Body of pancreas (tissue), 4 donors: Measurements from ENCODE around the gene RASGRF2. TPM values are rescaled to one million over a fixed set of nuclear protein-coding genes. Genes with fewer than 3 reads are reported as not detected.
"Not testable (repeated sequence)": the region's sequence is repeated elsewhere in the genome, so short reads cannot be mapped to it uniquely, and the experiment has no call there.

ENCODE experiments used
- ATAC-seq: fragments of 150-250 bp; one replicate; pipeline ENCODE4 v1.9.1; 2016
- DNase-seq, 4 donors: peaks; one replicate each; pipeline ENCODE4 v3.0.0-alpha.2; 2019
- H3K27ac ChIP-seq, 4 donors: fragments of 200-600 bp; sonication (generic); 1 replicate in 3 of 4; 2 replicates in 1 of 4; pipeline versions ENCODE4 v1.5.1 to v1.6.1; 2016 to 2019; ENCODE audit warnings: mild to moderate bottlenecking in 1 of 4, mixed read lengths in 1 of 4, moderate library complexity in 1 of 4
- H3K27me3 ChIP-seq, 2 donors: fragments of 200-600 bp; sonication (generic); one replicate each; pipeline ENCODE4 v1.6.0; 2016; ENCODE audit warnings: mild to moderate bottlenecking in 1 of 2
- H3K36me3 ChIP-seq, 2 donors: fragments of 200-600 bp; sonication (generic); replicated peaks in 1 of 2; 2 replicates each; pipeline ENCODE4 v1.5.1; 2016; ENCODE audit warnings: low read depth in 2 of 2; ENCODE audit not compliant: insufficient read depth in 1 of 2
- H3K4me1 ChIP-seq: fragments of 200-600 bp; sonication (generic); one replicate; pipeline ENCODE4 v1.6.0; 2016
- H3K4me3 ChIP-seq, 2 donors: fragments of 200-600 bp; sonication (generic); 1 replicate in 1 of 2; 2 replicates in 1 of 2; pipeline ENCODE4 v1.5.1; 2016 to 2019
- H3K9me3 ChIP-seq, 3 donors: fragments of 200-600 bp; sonication (generic); 1 replicate in 2 of 3; 2 replicates in 1 of 3; pipeline ENCODE4 v1.5.1; 2016
- CTCF ChIP-seq, 7 experiments: fragments of 450-650 bp in 4 of 7; fragments of 200-600 bp in 3 of 7; sonication (generic) in 3 of 7; IDR thresholded peaks; one replicate each; pipeline ENCODE4 v1.5.1; 2016 to 2019; ENCODE audit warnings: antibody characterized with exemption in 7 of 7
- POLR2A ChIP-seq, 3 donors: fragments of 450-650 bp; IDR thresholded peaks; one replicate each; pipeline ENCODE4 v1.6.1; 2016; ENCODE audit warnings: antibody characterized with exemption in 3 of 3, mild to moderate bottlenecking in 2 of 3
- WGBS, 2 donors: methylation state at CpG; one replicate each; pipeline ENCODE4 v1.1.5; 2017; 5-methylcytosine and 5-hydroxymethylcytosine counted together
- intact Hi-C: fragments of 100-400 bp; cut with DNase I; formaldehyde crosslinking; loops from one replicate; pipeline ENCODE4 v1.15.1; 2023
- total RNA-seq, 2 donors: library from RNA; depleted of rRNA; stranded (reverse); fragments of >200 nt; gene quantifications; one replicate each; pipeline ENCODE4 v1.1.0, GENCODE V29; 2016

The RASGRF2 gene
- total RNA-seq, 2 donors from 2014 or later = 1.6 to 3.6 TPM

DNA sequence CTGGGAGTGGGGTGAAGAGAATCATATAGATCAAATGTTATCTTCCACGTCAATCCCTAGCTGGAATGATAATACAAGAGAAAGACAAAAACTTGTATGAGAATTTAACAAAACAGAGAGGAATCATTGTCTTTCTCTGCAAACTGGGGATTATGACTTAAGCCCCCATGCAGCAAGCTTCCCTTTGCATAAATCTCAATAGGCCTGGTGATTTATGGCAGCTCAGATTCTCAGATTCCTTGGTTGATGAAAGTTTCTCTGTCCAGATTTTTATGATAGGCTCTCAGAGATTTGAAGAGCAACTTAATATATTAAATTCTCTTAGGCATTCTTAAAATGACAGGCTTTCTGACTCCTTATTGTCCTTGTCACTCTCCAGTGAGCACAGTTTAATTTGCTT is 56.0 kb downstream of the RASGRF2 start:
- Histone ChIP-seq H3K9me3 (no peaks in the 10 kb centered on the region), H3K4me3 (no peak overlapping the region), H3K4me1 (no peaks in the 10 kb centered on the region), H3K27ac (no peak overlapping the region), H3K36me3 (no peaks in the 10 kb centered on the region), H3K27me3 (no peaks in the 10 kb centered on the region)
- WGBS, 2 donors = 0 to 12% methylated on average over 1 of the region's 1 CpG
- intact Hi-C loops = no loop called here
- ATAC-seq (no peak), DNase-seq (no peak)
- no peak for TF ChIP-seq POLR2A (IDR thresholded peaks at IDR 0.05)
- TF ChIP-seq CTCF (IDR thresholded peaks at IDR 0.05) = no peak

DNA sequence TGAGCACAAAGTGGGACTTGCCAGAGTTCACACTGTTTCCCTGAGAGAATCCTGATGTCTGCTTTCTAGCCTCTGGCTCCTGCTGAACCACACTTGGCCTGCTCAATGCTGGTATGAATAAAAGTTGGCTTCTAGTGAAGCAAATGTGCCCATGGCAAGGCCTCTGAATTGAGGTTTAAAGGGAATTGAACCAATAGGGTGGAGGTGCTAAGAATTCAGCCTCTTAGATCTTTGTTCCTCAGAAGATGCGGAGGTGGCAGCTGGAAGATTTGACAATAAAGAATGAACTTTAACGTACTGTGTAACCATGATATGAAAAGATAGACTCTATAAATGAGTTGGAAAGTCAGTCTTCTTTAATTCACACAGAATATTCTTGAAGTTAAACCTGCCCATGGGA is 57.2 kb downstream of the RASGRF2 start:
- Histone ChIP-seq H3K4me3 (no peak overlapping the region), H3K9me3 (no peaks in the 10 kb centered on the region), H3K27me3 (no peaks in the 10 kb centered on the region), H3K27ac (no peak overlapping the region), H3K4me1 (no peaks in the 10 kb centered on the region), H3K36me3 (no peaks in the 10 kb centered on the region)
- no peak for ATAC-seq
- 75 to 89% methylated on average over 2 of the region's 2 CpGs for WGBS, 2 donors
- no peak for TF ChIP-seq POLR2A (IDR thresholded peaks at IDR 0.05)
- no peak for TF ChIP-seq CTCF (IDR thresholded peaks at IDR 0.05)
- intact Hi-C loops = no loop called here
- DNase-seq = no peak

DNA sequence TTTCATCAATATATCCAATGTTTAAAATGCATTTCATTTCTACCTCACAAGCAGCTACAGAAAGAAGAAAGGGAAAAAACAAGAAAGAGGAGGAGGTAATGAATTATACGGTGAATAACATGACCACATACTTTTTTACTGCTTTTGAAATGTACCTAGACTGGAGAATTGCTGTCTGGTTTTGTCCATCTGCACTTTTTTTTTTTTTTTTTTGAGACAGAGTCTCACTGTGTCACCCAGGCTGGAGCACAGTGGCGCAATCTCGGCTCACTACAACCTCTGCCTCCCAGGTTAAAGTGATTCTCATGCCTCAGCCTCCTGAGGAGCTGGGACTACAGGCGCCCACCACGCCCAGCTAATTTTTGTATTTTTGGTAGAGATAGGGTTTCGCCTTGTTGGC is 58.4 kb downstream of the RASGRF2 start:
- H3K36me3 ChIP-seq, H3K27me3 ChIP-seq, DNase-seq, H3K4me1 ChIP-seq, H3K4me3 ChIP-seq, ATAC-seq, H3K9me3 ChIP-seq, H3K27ac ChIP-seq, intact Hi-C loops: not testable (repeated sequence)
- WGBS, 2 donors = 71 to 81% methylated on average over 6 of the region's 6 CpGs

GRCh38 chr5:81019748-81020147 is 59.6 kb downstream of the RASGRF2 start:
- H3K4me3 ChIP-seq = no peak overlapping the region
- intact Hi-C loops = no loop called here
- WGBS, 2 donors = 21 to 22% methylated on average over 1 of the region's 1 CpG
- H3K4me1 ChIP-seq = no peaks in the 10 kb centered on the region
- H3K9me3 ChIP-seq = no peaks in the 10 kb centered on the region
- TF ChIP-seq CTCF (IDR thresholded peaks at IDR 0.05) = no peak
- H3K27me3 ChIP-seq = no peaks in the 10 kb centered on the region
- DNase-seq (no peak), ATAC-seq (no peak)
- H3K27ac ChIP-seq = no peak overlapping the region
- no peaks in the 10 kb centered on the region for H3K36me3 ChIP-seq

GRCh38 chr5:81020478-81021167 is 60.5 kb downstream of the RASGRF2 start:
- TF ChIP-seq POLR2A (IDR thresholded peaks at IDR 0.05) (no peak), CTCF (IDR thresholded peaks at IDR 0.05) (no peak)

More at GRCh38 chr5:81020478-81021167, 60.5 kb downstream of the RASGRF2 start:
- no peaks in the 10 kb centered on the region for H3K4me1 ChIP-seq
- WGBS, 2 donors = 72 to 74% methylated on average over 6 of the region's 6 CpGs
- H3K4me3 ChIP-seq = no peak overlapping the region
- no peak for DNase-seq
- no peak overlapping the region for H3K27ac ChIP-seq
- no peaks in the 10 kb centered on the region for H3K27me3 ChIP-seq
- no peak for ATAC-seq
- intact Hi-C loops = no loop called here
- H3K36me3 ChIP-seq = no peaks in the 10 kb centered on the region
- H3K9me3 ChIP-seq = no peaks in the 10 kb centered on the region
